CD4-positive, alpha-beta T cell treated with Interleukin-15 for 4 hours (primary cell): ENCODE results near the gene SH3BGR.

Experiments
- DNase-seq: peaks from one replicate; pipeline ENCODE4 v3.0.0-alpha.2; 2020; ENCODE audit warnings: low spot score

The SH3BGR gene

GRCh38 chr21:39552856-39553255, 101.1 kb downstream of the SH3BGR start:
- DNase-seq, result no peak

GRCh38 chr21:39553331-39553730, 101.6 kb downstream of the SH3BGR start:
- DNase-seq, result no peak

- DNase-seq, result no peak
Measured at GRCh38 chr21:39555911-39556590, 104.3 kb downstream of the SH3BGR start.

GRCh38 chr21:39559511-39559910, 107.7 kb downstream of the SH3BGR start:
- DNase-seq, result no peak

GRCh38 chr21:39561140-39561539, 109.4 kb downstream of the SH3BGR start:
- DNase-seq, result no peak

GRCh38 chr21:39562791-39563770, 111.3 kb downstream of the SH3BGR start:
- no peak for DNase-seq

- DNase-seq, result no peak
Measured at GRCh38 chr21:39564200-39564599, 112.4 kb downstream of the SH3BGR start.
